ENCODE data around the gene ZNF503. TPM values are rescaled to one million over a fixed set of nuclear protein-coding genes. Genes with fewer than 3 reads are reported as not detected.
A peak's percentile ranks its signal among the peaks of the same experiment; 100 is the strongest.
"Not testable (repeated sequence)": the region's sequence is repeated elsewhere in the genome, so short reads cannot be mapped to it uniquely, and the experiment has no call there.

ZNF503 gene
- total RNA-seq, 2 donors from 2014 or later: 3.8 to 9.9 TPM

GRCh38 chr10:75375838-75376237, 25.7 kb downstream of the ZNF503 start:
- DNase-seq (no peak), ATAC-seq (peak; percentile 34)
- intact Hi-C loops (cut with DNase I, micrococcal nuclease): no loop called here

GRCh38 chr10:75371010-75371409, 30.6 kb downstream of the ZNF503 start:
- ATAC-seq (no peak), DNase-seq (no peak)
- intact Hi-C loops (cut with DNase I, micrococcal nuclease): no loop called here

GRCh38 chr10:75369838-75370237, 31.7 kb downstream of the ZNF503 start:
- DNase-seq; intact Hi-C loops (cut with DNase I, micrococcal nuclease); ATAC-seq: not testable (repeated sequence)

GRCh38 chr10:75367901-75368300, 33.7 kb downstream of the ZNF503 start:
- no peak for ATAC-seq
- intact Hi-C loops (cut with DNase I, micrococcal nuclease): no loop called here
- no peak for DNase-seq

GRCh38 chr10:75367021-75367487, 34.5 kb downstream of the ZNF503 start:
- ATAC-seq (no peak), DNase-seq (no peak)
- intact Hi-C loops (cut with DNase I, micrococcal nuclease): no loop called here

GRCh38 chr10:75363431-75363830, 38.1 kb downstream of the ZNF503 start:
- intact Hi-C loops (cut with DNase I, micrococcal nuclease): no loop called here
- no peak for ATAC-seq
- no peak for DNase-seq

GRCh38 chr10:75359876-75360275, 41.7 kb downstream of the ZNF503 start:
- intact Hi-C loops (cut with DNase I, micrococcal nuclease); ATAC-seq; DNase-seq: not testable (repeated sequence)

GRCh38 chr10:75358835-75359421, 42.6 kb downstream of the ZNF503 start:
- DNase-seq (no peak), ATAC-seq (peak; percentile 14)
- intact Hi-C loops (cut with DNase I, micrococcal nuclease): no loop called here

- DNase-seq (peak; percentile 43 to 56), ATAC-seq (peak; percentile 94)
- intact Hi-C loops (cut with DNase I, micrococcal nuclease): no loop called here
Measured at GRCh38 chr10:75358132-75358531, 43.4 kb downstream of the ZNF503 start.

GRCh38 chr10:75357500-75357899, 44.1 kb downstream of the ZNF503 start:
- DNase-seq (peak in 1 of 2 donors; percentile 8), ATAC-seq (peak; percentile 21)
- intact Hi-C loops (cut with DNase I, micrococcal nuclease): no loop called here

GRCh38 chr10:75356484-75356883, 45.1 kb downstream of the ZNF503 start:
- intact Hi-C loops (cut with DNase I, micrococcal nuclease): no loop called here
- no peak for ATAC-seq
- no peak for DNase-seq

- no peak for DNase-seq
- no peak for ATAC-seq
- intact Hi-C loops (cut with DNase I, micrococcal nuclease): no loop called here
Measured at GRCh38 chr10:75355706-75356105, 45.9 kb downstream of the ZNF503 start.

- intact Hi-C loops (cut with DNase I, micrococcal nuclease): no loop called here
- DNase-seq (no peak), ATAC-seq (no peak)
Measured at GRCh38 chr10:75353183-75353582, 48.4 kb downstream of the ZNF503 start.

- ATAC-seq (no peak), DNase-seq (no peak)
- intact Hi-C loops (cut with DNase I, micrococcal nuclease): no loop called here
Measured at GRCh38 chr10:75352650-75353049, 48.9 kb downstream of the ZNF503 start.

- intact Hi-C loops (cut with DNase I, micrococcal nuclease): no loop called here
Measured at GRCh38 chr10:75351637-75352036, 49.9 kb downstream of the ZNF503 start.

GRCh38 chr10:75350791-75351190, 50.8 kb downstream of the ZNF503 start:
- ATAC-seq: no peak
- intact Hi-C loops (cut with DNase I, micrococcal nuclease): no loop called here
- no peak for DNase-seq

More at GRCh38 chr10:75351637-75352036, 49.9 kb downstream of the ZNF503 start:
- DNase-seq (no peak), ATAC-seq (no peak)

Other genes starting within 250 kb of the ZNF503 start
- 100 to 1,000 TPM; 288 to 359 TPM for gene VDAC2, start 191.0 kb downstream of the ZNF503 start, total RNA-seq
- 10 to 100 TPM; 81.7 to 82.4 TPM for gene COMTD1, start 165.8 kb downstream of the ZNF503 start, total RNA-seq
- gene LRMDA, start 29.9 kb upstream of the ZNF503 start, total RNA-seq: 10 to 100 TPM in 1 of 2 donors, 1 to 10 TPM in 1; 8.1 to 10.6 TPM